Right kidney (tissue), 1 donor: ENCODE measurements around the gene DOCK7.

Source experiments
- DNase-seq: peaks from one replicate; pipeline ENCODE4 v3.0.0-alpha.2; 2016

The DOCK7 gene

DNA sequence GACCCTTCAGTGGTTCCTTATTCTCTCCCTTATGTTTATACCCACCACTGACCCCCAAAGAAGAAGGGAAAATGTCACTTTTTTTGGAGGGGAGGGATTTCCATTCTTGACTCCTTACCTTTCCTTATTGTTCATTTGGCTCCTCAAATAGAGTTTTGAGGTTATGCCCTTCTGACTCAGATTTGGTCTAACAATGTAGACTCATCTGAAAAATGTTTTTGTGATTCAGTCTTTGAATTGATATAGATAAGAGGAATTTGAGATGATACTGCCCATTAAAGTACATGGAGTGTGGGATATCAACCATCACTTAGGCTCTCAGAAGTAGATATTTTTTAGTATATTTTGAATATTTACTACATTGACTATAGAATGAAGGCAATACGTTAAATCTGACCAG is 235.2 kb downstream of the DOCK7 start:
- no peak for DNase-seq

DNA sequence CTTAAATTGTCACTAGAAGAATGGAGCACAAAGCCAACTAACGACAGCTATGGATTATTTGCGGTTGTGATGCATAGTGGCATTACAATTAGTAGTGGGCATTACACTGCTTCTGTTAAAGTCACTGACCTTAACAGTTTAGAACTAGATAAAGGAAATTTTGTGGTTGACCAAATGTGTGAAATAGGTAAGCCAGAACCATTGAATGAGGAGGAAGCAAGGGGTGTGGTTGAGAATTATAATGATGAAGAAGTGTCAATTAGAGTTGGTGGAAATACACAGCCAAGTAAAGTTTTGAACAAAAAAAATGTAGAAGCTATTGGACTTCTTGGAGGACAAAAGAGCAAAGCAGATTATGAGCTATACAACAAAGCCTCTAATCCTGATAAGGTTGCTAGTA is 237.9 kb downstream of the DOCK7 start:
- DNase-seq, result no peak

DNA sequence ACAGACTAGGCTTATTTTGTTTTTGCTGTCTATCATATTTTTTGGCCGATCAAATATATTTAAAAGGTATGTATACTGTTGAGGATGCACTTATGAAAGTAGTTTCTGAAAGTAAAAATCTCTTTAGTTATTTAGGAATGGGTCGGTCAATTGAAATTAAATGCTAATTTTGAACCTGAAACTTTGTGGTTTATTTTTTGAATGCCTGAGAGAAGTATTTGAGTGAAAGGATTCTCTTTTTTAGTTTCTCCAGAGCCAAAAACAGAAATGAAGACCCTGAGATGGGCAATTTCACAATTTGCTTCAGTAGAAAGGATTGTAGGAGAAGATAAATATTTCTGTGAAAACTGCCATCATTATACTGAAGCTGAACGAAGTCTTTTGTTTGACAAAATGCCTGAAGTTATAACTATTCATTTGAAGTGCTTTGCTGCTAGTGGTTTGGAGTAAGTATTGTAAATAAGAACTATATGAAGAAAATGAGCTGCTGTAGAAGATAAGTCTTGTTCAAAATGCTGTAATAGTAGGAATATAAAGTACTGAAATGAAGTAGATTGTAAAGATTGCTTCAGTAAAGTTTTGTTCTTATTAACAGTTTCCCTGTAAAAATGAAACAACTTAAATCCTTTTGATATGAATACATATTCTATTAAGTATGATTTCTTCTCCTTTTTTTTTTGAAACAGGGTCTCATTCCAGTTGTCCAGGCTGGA is 239.8 kb downstream of the DOCK7 start:
- no peak for DNase-seq

DNA sequence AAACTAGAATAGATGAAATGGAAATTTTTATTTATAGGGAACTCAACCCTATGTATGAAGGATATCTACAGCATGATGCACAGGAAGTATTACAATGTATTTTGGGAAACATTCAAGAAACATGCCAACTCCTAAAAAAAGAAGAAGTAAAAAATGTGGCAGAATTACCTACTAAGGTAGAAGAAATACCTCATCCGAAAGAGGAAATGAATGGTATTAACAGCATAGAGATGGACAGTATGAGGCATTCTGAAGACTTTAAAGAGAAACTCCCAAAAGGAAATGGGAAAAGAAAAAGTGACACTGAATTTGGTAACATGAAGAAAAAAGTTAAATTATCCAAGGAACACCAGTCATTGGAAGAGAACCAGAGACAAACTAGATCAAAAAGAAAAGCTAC is 243.5 kb downstream of the DOCK7 start:
- no peak for DNase-seq

GRCh38 chr1:62439652-62440371 is 248.4 kb downstream of the DOCK7 start:
- DNase-seq, result no peak

DNA sequence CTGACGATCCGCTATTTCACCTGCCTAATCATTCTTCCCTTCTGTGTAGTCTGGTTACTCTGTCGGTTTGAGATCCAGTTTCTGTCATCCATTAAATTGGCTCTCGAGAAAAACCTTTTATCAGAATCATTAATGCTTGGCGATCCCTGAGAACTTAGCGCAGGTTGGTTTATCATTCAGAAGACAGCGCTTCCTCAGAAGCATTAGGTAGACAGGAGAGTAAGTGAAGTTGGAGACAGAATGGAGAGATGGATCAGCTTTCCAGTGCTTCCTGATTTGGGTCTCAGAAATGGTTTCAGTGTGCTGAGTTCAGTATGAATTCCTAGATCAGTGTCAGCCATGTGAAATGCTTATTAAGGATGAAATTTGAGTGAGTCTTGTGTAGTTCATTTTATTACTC is 250.0 kb downstream of the DOCK7 start:
- DNase-seq, result peak; percentile 35

DNA sequence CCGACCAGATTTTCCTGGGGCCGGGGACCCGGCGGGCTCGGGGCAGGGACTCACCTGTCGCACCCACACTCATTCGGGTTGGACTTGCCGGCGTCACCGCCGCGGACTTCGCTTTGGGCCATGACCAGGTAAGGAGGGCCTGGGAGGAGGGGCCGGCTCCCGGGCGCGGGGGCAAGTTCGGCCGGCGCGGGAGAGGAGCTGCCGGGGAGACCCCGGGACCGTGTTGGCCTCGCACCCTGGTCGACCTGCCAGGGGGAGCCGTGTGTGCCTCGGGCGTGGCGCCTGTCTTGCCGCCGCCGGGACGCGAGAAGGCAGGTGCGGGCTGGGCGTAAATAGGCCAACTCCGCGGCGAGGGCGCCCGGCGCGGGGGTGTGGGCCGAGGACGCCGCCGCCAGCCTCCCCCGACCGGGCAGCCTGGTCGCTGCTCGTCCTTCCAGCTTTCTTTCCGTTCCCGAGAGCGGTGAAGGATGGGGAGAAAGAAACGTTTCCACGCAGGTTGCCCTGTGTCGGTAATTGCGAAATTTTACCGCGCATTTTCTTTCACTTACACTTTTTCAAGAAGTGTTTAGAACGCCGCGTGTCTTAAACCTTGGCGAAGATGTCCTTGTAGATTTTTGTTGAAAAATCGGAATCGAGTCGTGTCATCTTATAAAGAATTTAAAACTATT is 250.8 kb downstream of the DOCK7 start:
- no peak for DNase-seq

DNA sequence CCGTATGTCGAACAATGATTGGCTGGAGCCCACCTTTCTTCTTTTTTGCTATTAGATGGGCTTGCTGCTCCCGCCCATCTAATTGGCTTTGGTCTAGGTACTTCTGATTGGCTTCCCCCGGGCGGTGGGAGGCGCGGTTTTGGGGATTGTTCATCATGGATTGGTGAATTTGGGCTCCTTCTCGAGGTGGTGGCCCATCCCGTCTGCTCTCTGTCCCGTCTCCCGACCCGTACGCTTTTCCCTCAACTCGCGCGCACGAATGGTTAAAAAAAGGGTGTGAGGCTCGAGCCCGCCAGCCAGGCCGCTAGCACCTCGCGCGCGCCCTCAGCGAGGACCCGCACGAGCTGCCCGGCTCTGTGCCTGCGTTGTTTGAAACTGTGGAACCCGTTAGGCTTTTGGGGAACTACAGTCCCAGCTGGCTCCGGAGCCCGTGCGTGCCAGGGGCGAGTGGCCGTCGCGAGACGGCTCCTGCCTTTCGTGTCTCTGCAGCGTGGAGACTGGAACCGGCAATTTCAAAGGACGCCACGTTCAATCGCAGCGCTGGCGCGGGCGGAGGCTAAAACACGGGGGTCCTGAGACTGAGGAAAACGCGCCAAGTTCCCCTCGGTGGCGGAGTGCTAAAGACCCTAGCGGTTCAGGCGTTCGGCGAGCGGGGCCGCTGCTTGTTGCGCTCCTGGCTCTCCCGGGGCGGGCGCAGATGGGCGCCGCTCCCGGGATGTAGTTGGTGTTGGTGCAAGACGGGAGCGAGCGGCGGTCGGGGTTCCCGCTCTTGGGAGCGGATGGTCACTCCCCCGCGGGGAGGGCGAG is 251.5 kb downstream of the DOCK7 start, which contains the start of gene USP1:
USP1 (plus strand) TSS at position 584 of the 807 bp plus-strand sequence. CDS start 2,819 bp downstream, outside the sequence.
- DNase-seq, result peak; percentile 100

- peak; percentile 98 for DNase-seq
These were observed 252.1 kb downstream of the DOCK7 start for GRCh38 chr1:62436039-62436465.

GRCh38 chr1:62435231-62436038 is 252.8 kb downstream of the DOCK7 start:
- no peak for DNase-seq

- DNase-seq, result no peak
These were observed 253.6 kb downstream of the DOCK7 start for GRCh38 chr1:62434618-62435001.

DNA sequence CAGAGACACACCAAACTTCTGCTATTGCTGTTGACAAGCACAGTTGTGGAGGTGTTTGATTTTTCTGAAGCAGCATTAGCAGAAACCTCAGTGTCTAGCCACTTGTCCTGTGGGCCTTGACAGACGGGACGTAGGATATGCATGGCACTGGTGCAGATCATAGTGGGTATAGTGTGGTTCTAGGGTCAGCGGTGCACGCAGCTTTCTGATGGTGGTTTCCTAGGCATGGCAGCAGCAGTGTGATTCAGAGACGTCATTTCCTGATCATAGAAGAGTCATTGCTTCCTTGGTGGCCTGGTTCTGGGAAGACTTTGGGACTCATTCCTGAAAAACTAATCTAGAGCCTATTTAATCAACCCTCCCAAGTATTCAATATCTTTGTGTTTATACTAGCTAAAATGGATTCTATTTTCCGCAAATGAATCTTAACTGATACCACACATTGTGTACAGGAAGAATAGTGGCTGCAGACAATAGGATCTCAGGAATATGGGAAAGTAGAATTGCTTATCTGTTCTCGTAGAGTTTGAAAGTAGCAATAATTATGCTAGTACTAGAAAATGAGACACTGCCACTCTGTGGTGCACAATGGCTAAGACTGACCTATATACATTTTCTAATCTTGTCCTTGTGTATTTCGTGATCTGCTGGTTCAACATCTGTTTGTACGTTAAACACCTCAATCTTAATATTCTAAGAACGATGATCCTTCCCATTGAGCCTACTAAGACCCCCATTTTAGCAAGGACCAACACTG is 254.1 kb downstream of the DOCK7 start:
- no peak for DNase-seq

GRCh38 chr1:62429581-62429980 is 258.6 kb downstream of the DOCK7 start:
- no peak for DNase-seq

DNA sequence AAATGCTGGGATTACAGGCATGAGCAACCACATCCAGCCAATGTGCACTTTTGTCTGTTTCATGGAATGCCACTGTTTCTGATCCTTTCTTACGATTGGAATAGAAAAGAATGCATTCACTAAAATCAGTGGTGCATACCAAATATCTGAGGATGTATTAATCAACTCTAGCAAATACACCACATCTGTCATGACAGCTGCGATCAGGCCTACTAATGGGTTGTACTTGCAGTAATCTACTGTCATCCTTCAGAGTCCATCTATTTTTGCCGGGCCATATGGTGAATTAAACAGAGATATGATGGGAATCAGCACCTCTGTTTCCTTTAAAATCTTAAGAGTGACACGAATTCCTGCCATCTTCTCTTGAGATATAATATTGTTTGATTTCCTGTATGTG is 259.8 kb downstream of the DOCK7 start:
- no peak for DNase-seq

GRCh38 chr1:62426794-62427193 is 261.4 kb downstream of the DOCK7 start:
- DNase-seq, result no peak

- DNase-seq, result no peak
These were observed 261.9 kb downstream of the DOCK7 start for GRCh38 chr1:62426237-62426636.

DNA sequence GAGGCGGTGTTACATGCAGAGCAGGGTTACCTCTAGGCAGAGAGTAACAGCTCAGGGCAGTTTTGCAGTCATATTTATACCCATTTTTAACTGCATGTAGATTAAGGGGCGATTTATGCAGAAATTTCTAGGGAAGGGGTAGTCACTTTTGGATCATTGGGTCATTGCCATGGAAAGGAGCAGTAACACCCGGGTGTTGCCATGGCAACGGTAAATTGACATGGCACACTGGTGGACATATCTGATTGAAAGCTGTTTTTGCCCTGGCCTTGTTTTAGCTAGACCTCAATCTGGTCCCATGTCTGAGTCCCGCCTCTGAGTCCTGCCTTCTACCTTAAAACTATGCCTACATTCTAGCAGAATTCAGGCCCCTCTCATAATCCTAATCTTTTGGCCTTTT is 263.1 kb downstream of the DOCK7 start:
- no peak for DNase-seq

DNA sequence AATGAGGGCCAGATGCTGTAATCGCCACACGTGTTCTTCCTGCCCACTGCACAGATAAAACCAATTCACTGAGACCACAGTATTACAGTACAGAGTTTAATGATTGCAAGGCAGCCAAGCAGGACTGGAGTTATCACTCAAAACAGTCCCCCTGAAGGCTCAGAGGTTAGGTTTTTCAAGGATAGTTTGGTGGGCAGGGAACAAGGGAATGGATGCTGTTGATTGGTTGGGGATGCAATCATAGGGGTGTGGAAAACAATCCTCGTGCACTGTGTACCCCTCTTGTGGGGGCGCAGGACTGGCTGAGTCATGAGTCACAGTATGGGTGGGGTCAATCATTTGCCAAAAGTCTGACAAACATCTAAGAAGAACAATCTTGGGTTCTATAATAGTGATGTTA is 263.8 kb downstream of the DOCK7 start:
- DNase-seq, result no peak

DNA sequence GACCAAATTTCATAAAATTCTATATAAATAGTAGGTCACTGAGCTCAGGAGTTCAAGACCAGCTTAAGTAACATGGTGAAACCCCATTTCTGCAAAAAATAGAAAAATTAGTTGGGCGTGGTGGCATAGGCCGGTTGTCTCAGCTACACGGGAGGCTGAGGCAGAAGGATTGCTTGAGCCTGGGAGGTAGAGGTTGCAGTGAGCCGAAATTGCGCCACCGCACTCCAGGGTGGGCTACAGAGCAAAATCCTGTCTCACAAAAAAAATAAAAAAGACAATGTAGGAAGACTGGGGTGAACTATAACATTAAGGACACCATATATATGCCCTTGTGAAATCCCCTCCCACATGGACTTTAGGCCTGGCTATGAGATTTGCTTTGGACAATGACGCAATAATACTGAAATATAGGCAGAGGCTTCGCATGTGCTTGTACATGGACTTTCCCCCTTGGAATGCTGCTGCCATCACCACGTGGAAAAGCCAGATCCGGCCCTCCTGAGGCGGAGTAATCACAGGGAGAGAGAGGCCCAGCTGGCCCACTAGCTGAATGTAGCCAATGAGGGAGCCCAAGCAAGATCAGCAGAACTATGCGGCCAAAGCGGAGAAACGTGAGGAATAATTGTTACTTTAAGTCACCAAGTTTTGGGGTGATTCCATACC is 264.5 kb downstream of the DOCK7 start:
- no peak for DNase-seq

- no peak for DNase-seq
These were observed 268.0 kb downstream of the DOCK7 start for GRCh38 chr1:62420214-62420613.
